GM19395 (cell line): ENCODE measurements around the gene FAM131C.

Source experiments
- ATAC-seq: cut with Tn5 transposase; IDR thresholded peaks from one replicate; pipeline ENCODE4 v1.9.1; 2021; ENCODE audit warnings: mild to moderate bottlenecking, moderate library complexity; ENCODE audit not compliant: unreplicated experiment

FAM131C gene

GRCh38 chr1:16073490-16074119, at the start of gene FAM131C:
Gene FAM131C, minus strand, starts transcription at chr1:16073651. Its CDS starts 209 bp downstream, at chr1:16073442.
- ATAC-seq = no peak

GRCh38 chr1:16122916-16123315, 49.5 kb upstream of the FAM131C start:
- ATAC-seq = no peak

GRCh38 chr1:16122350-16122881, 49.0 kb upstream of the FAM131C start:
- no peak for ATAC-seq

- no peak for ATAC-seq
These were observed 47.5 kb upstream of the FAM131C start for GRCh38 chr1:16120940-16121410.

- ATAC-seq = no peak
These were observed 47.0 kb upstream of the FAM131C start for GRCh38 chr1:16120407-16120806.

- ATAC-seq = no peak
These were observed 46.5 kb upstream of the FAM131C start for GRCh38 chr1:16119926-16120325.

GRCh38 chr1:16119504-16119903, 46.1 kb upstream of the FAM131C start:
- no peak for ATAC-seq

GRCh38 chr1:16118706-16119105, 45.3 kb upstream of the FAM131C start:
- no peak for ATAC-seq

- no peak for ATAC-seq
These were observed 44.5 kb upstream of the FAM131C start for GRCh38 chr1:16117936-16118335.

- no peak for ATAC-seq
These were observed 43.9 kb upstream of the FAM131C start for GRCh38 chr1:16117369-16117768.

GRCh38 chr1:16116625-16117024, 43.2 kb upstream of the FAM131C start:
- ATAC-seq = no peak

- ATAC-seq = no peak
These were observed 42.6 kb upstream of the FAM131C start for GRCh38 chr1:16116002-16116401.

GRCh38 chr1:16115468-16115983, 42.1 kb upstream of the FAM131C start:
- no peak for ATAC-seq

- no peak for ATAC-seq
These were observed 41.3 kb upstream of the FAM131C start for GRCh38 chr1:16114527-16115467.

- no peak for ATAC-seq
These were observed 39.4 kb upstream of the FAM131C start for GRCh38 chr1:16112596-16113555.

- no peak for ATAC-seq
These were observed 38.5 kb upstream of the FAM131C start for GRCh38 chr1:16111771-16112595.

GRCh38 chr1:16110884-16111283, 37.4 kb upstream of the FAM131C start:
- ATAC-seq = no peak

GRCh38 chr1:16110456-16110855, 37.0 kb upstream of the FAM131C start:
- no peak for ATAC-seq

- ATAC-seq = no peak
These were observed 36.1 kb upstream of the FAM131C start for GRCh38 chr1:16109571-16109970.
